Measurements from ENCODE around the gene TOP2B.

DNA sequence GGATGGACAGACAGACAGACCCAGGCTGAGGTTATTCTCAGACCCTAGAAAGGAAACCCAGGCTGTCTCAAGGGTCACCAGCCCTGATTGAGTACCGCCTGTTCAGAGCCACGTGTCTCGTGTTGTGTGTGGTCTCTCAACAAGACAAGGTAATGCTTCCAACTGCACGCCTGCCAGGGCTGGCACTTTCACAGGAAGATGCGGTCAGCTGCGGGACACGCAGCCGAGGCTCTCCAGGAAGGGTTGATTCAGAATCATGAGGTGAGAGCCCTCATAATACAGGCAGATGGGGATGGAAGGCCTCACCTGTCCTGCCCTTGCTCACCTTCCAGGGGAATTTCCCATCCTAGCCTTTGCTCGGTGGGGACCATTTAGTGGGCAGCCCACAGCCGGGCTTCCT, 81.4 kb downstream of the TOP2B start:
- TF ChIP-seq, protein P1, sequence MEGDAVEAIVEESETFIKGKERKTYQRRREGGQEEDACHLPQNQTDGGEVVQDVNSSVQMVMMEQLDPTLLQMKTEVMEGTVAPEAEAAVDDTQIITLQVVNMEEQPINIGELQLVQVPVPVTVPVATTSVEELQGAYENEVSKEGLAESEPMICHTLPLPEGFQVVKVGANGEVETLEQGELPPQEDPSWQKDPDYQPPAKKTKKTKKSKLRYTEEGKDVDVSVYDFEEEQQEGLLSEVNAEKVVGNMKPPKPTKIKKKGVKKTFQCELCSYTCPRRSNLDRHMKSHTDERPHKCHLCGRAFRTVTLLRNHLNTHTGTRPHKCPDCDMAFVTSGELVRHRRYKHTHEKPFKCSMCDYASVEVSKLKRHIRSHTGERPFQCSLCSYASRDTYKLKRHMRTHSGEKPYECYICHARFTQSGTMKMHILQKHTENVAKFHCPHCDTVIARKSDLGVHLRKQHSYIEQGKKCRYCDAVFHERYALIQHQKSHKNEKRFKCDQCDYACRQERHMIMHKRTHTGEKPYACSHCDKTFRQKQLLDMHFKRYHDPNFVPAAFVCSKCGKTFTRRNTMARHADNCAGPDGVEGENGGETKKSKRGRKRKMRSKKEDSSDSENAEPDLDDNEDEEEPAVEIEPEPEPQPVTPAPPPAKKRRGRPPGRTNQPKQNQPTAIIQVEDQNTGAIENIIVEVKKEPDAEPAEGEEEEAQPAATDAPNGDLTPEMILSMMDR (conservative IDR thresholded peaks at IDR 0.05; ENCODE audit: low read depth in 2 of 2), result no peak
- TF ChIP-seq EZH2phosphoT487 (IDR thresholded peaks at IDR 0.05; ENCODE audit: unreplicated experiment) (no peak), POLR2AphosphoS5 (IDR thresholded peaks at IDR 0.05; ENCODE audit: low read depth) (no peak), NANOG (IDR thresholded peaks at IDR 0.05; ENCODE audit: borderline replicate concordance) (no peak), EZH2 (IDR thresholded peaks at IDR 0.05; ENCODE audit: low read depth, unreplicated experiment) (no peak), JUNB (IDR thresholded peaks at IDR 0.05; ENCODE audit: unreplicated experiment) (no peak), STAT1 (IDR thresholded peaks at IDR 0.05; ENCODE audit: unreplicated experiment) (no peak), ZNF114 (CRISPR knock-in tag; IDR thresholded peaks at IDR 0.05) (no peak)
- TF ChIP-seq, protein P2, sequence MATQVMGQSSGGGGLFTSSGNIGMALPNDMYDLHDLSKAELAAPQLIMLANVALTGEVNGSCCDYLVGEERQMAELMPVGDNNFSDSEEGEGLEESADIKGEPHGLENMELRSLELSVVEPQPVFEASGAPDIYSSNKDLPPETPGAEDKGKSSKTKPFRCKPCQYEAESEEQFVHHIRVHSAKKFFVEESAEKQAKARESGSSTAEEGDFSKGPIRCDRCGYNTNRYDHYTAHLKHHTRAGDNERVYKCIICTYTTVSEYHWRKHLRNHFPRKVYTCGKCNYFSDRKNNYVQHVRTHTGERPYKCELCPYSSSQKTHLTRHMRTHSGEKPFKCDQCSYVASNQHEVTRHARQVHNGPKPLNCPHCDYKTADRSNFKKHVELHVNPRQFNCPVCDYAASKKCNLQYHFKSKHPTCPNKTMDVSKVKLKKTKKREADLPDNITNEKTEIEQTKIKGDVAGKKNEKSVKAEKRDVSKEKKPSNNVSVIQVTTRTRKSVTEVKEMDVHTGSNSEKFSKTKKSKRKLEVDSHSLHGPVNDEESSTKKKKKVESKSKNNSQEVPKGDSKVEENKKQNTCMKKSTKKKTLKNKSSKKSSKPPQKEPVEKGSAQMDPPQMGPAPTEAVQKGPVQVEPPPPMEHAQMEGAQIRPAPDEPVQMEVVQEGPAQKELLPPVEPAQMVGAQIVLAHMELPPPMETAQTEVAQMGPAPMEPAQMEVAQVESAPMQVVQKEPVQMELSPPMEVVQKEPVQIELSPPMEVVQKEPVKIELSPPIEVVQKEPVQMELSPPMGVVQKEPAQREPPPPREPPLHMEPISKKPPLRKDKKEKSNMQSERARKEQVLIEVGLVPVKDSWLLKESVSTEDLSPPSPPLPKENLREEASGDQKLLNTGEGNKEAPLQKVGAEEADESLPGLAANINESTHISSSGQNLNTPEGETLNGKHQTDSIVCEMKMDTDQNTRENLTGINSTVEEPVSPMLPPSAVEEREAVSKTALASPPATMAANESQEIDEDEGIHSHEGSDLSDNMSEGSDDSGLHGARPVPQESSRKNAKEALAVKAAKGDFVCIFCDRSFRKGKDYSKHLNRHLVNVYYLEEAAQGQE (IDR thresholded peaks at IDR 0.05; ENCODE audit: unreplicated experiment), result no peak
- TF ChIP-seq, protein P3, sequence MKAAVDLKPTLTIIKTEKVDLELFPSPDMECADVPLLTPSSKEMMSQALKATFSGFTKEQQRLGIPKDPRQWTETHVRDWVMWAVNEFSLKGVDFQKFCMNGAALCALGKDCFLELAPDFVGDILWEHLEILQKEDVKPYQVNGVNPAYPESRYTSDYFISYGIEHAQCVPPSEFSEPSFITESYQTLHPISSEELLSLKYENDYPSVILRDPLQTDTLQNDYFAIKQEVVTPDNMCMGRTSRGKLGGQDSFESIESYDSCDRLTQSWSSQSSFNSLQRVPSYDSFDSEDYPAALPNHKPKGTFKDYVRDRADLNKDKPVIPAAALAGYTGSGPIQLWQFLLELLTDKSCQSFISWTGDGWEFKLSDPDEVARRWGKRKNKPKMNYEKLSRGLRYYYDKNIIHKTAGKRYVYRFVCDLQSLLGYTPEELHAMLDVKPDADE (IDR thresholded peaks at IDR 0.05), result no peak

Data from GM23338 (cell line).